Muscle layer of duodenum (tissue), 2 donors: ENCODE measurements around the gene DNASE1.

Source experiments
- H3K27ac ChIP-seq: one replicate; pipeline ENCODE4 v1.7.0; 2013; ENCODE audit warnings: mild to moderate bottlenecking, low read length
- H3K27me3 ChIP-seq: one replicate; pipeline ENCODE4 v1.7.0; 2013; ENCODE audit warnings: low read depth, mild to moderate bottlenecking, control low read depth, low read length
- H3K36me3 ChIP-seq, 2 donors: one replicate each; pipeline ENCODE4 v1.7.0; 2013; ENCODE audit warnings: low read length in 2 of 2, control low read depth in 1 of 2, mild to moderate bottlenecking in 1 of 2; ENCODE audit not compliant: insufficient read depth in 2 of 2, control insufficient read depth in 1 of 2
- H3K4me1 ChIP-seq, 2 donors: one replicate each; pipeline ENCODE4 v1.7.0; 2013; ENCODE audit warnings: low read length in 2 of 2, mild to moderate bottlenecking in 2 of 2, control low read depth in 1 of 2, moderate library complexity in 1 of 2; ENCODE audit not compliant: insufficient read depth in 2 of 2, control insufficient read depth in 1 of 2
- H3K4me3 ChIP-seq, 2 donors: one replicate each; pipeline ENCODE4 v1.7.0; 2013; ENCODE audit warnings: low read length in 2 of 2, low read depth in 1 of 2, mild to moderate bottlenecking in 1 of 2
- H3K9me3 ChIP-seq, 2 donors: one replicate each; pipeline ENCODE4 v1.7.0; 2013; ENCODE audit warnings: low read length in 2 of 2, control low read depth in 1 of 2, mild to moderate bottlenecking in 1 of 2; ENCODE audit not compliant: control insufficient read depth in 1 of 2
- donor health status: healthy.

The DNASE1 gene

DNA sequence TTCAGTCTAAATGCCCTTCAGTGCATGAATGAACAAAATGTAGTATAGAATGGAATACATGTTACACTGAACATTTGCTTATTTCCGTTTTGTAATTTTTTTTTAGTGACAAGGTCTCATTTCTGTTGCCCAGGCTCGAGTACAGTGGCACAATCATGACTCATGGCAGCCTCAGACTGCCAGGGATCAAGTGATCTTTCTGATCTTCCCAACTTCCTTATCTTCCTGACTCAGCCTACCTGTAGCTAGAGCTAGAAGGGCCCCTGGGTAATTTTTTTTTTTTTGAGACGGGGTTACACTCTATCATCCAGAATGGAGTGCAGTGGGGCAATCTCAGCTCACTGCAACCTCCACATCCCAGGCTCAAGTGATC lies 35.7 kb upstream of the DNASE1 start:
- no peak overlapping the region for H3K4me3 ChIP-seq
- no peaks in the 10 kb centered on the region for H3K36me3 ChIP-seq
- H3K9me3 ChIP-seq: no peaks in the 10 kb centered on the region
- no peaks in the 10 kb centered on the region for H3K27me3 ChIP-seq
- H3K27ac ChIP-seq: no peak overlapping the region
- H3K4me1 ChIP-seq: no peaks in the 10 kb centered on the region

DNA sequence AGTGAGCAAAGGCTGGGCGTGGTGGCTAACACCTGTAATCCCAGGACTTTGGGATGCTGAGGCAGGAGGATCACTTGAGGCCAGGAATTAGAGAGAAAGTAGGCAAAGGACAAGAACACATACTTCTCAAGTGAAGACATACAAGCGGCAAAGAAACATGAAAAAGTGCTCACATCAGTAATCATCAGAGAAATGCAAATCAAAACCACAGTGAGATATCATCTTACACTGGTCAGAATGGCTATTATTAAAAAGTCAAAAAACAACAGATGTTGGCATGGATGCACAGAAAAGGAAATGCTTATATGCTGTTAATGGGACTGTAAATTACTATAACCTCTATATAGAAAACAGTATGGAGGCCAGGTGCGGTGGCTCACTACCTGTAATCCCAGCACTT lies 30.8 kb upstream of the DNASE1 start:
- Histone ChIP-seq H3K27ac (no peak overlapping the region), H3K9me3 (no peaks in the 10 kb centered on the region), H3K4me3 (no peak overlapping the region), H3K27me3 (no peaks in the 10 kb centered on the region), H3K4me1 (no peaks in the 10 kb centered on the region), H3K36me3 (no peaks in the 10 kb centered on the region)

DNA sequence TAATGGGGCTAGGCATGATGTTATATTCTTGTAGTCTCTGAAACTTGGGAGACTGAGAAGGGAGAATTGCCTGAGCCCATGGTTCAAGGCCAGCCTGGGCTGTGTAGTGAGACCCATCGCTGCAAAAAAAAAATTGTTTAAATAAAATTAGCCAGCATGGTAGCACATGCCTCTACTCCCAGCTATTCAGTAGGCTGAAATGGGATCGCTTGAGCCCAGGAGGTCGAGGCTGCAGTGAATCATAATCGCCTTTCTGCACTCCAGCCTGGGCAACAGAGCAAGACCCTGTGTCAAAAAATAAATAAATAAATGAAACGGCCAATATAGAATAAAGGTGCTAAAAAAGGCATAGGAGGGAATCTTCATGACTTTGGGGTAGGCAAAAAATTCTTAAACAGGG lies 29.2 kb upstream of the DNASE1 start:
- H3K9me3 ChIP-seq: no peaks in the 10 kb centered on the region
- no peaks in the 10 kb centered on the region for H3K27me3 ChIP-seq
- no peaks in the 10 kb centered on the region for H3K36me3 ChIP-seq
- H3K4me3 ChIP-seq: no peak overlapping the region
- no peaks in the 10 kb centered on the region for H3K4me1 ChIP-seq
- no peak overlapping the region for H3K27ac ChIP-seq

DNA sequence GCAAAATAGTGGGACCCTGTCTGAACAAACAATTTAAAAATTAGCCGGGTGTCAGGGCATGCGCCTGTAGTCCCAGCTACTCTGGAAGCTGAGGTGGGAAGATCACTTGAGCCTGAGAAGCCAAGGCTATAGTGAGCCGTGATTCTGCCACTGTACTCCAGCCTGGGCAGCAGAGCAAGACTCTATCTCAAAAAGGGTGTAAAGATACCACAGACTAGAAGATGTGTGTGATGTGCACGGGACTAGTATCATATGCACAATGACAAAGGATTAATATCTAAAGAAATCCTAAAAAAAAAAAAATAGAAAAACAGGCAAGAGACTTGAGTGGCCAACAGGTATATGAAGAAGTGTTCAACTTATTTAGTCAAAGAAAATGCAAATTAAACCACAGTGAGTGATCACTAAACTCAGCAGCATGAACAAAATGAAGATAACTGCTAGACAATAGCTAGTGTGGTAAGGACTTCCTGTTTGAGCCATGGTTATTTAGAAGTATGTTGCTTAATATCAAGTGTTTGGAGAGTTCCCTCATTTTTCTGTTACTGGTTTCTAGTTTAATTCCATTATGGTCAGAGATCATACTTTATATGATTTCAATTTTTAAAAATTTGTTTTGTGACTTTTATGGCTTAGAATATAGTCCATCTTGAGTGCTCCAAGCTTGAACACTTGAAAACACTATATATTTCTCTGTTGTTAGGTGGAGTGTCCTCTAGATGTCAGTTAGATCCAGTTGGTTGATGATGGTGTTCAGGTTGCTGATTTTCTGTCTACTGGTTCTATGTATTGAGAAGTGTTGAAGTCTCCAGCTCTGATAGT lies 28.4 kb upstream of the DNASE1 start:
- H3K9me3 ChIP-seq: no peaks in the 10 kb centered on the region
- no peak overlapping the region for H3K4me3 ChIP-seq
- H3K27me3 ChIP-seq: no peaks in the 10 kb centered on the region
- no peaks in the 10 kb centered on the region for H3K4me1 ChIP-seq
- H3K27ac ChIP-seq: no peak overlapping the region
- H3K36me3 ChIP-seq: no peaks in the 10 kb centered on the region

DNA sequence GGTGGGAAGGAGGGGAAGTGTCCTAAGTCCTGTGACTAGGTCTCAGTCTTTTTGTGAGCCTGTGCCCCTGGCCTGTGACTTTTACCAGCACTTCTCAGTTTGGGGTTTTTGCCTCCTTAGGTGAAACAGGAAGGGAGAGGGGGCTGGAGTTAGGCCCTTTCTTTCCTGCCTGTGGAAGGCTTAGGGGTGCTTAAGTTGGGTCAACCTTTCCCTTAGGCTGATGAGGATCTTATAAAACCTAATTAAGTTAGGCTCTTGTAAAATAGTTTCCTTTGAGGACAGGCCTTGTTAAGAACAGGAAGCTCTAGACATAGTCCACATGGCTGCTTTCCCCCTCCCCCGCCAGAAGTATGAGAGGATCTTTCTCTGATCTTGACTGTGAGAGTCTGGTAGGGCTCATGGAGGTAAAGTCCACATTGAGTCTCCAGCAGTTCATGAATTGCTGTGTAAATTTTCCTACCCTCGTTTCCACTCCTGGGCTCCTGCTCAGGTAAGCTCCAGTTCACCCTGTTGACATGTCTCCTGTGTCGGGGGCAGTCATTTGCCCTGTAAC lies 17.0 kb upstream of the DNASE1 start:
- H3K27ac ChIP-seq: peak overlapping the region; percentile 67
- peaks cover 0 to 3% of the 10 kb centered on the region in 2 donors for H3K4me1 ChIP-seq
- no peak overlapping the region for H3K4me3 ChIP-seq
- H3K27me3 ChIP-seq: no peaks in the 10 kb centered on the region
- H3K36me3 ChIP-seq: peaks cover 0 to 14% of the 10 kb centered on the region in 2 donors
- H3K9me3 ChIP-seq: no peaks in the 10 kb centered on the region

DNA sequence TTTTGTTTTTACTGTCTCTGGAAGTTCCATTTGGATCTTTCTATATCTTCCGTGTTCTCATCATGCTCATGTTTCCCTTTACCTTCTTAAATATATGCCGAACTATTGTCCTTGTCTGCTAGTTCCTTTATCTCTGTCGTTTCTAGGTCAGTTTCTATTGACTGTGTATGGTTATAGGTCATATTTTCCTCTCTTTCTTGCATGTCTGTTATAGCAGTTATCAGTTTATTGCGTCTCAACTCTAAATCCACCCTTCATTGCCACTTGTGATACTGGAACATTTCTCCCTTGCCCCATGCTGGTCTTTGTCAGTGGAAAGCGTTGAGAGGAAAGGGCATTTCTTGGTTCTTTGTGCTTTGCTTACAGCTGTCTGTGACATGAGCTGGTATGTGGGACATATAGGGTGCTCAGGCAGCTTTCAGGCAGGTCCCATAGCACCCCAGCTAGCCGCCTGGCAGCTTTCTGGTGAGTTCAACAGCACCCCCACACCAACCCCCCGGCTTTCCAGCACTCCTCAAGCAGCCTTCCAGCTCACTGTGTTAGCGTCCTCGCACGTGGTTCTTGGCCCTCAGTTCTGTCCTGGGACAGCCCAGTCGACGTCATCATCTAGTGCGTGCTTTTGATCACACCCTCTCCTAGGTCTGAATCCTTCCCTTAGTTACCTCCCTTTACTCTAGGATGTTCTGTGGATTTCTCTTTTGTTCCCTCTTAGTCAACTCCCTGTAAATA lies 15.4 kb upstream of the DNASE1 start:
- no peak overlapping the region for H3K4me3 ChIP-seq
- no peak overlapping the region for H3K27ac ChIP-seq
- H3K9me3 ChIP-seq: no peaks in the 10 kb centered on the region
- no peaks in the 10 kb centered on the region for H3K27me3 ChIP-seq
- peaks cover 0 to 18% of the 10 kb centered on the region in 2 donors for H3K36me3 ChIP-seq
- peaks cover 0 to 3% of the 10 kb centered on the region in 2 donors for H3K4me1 ChIP-seq

DNA sequence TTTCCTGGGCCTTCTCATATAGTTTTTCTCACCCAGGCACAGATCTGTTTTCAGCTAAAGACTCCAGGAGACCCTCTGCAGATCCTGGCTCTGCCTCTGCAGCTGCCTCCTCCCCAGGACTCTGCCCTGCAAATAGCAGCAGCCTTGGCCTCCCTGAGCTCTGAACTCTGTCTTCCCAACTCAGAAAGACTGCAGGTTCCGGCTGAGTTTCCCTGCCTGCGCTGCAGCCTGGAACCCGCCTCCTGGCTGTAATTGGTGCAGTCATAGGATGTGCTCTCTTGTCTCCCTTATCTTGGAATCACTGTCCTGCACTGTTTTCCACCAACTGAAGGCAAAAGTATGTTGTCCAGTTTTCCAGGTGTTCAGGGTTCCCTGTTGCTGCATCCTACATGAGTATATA lies 14.3 kb upstream of the DNASE1 start:
- H3K27ac ChIP-seq: no peak overlapping the region
- no peaks in the 10 kb centered on the region for H3K27me3 ChIP-seq
- H3K36me3 ChIP-seq: peaks cover 0 to 18% of the 10 kb centered on the region in 2 donors
- no peak overlapping the region for H3K4me3 ChIP-seq
- no peaks in the 10 kb centered on the region for H3K9me3 ChIP-seq
- peaks cover 0 to 3% of the 10 kb centered on the region in 2 donors for H3K4me1 ChIP-seq

DNA sequence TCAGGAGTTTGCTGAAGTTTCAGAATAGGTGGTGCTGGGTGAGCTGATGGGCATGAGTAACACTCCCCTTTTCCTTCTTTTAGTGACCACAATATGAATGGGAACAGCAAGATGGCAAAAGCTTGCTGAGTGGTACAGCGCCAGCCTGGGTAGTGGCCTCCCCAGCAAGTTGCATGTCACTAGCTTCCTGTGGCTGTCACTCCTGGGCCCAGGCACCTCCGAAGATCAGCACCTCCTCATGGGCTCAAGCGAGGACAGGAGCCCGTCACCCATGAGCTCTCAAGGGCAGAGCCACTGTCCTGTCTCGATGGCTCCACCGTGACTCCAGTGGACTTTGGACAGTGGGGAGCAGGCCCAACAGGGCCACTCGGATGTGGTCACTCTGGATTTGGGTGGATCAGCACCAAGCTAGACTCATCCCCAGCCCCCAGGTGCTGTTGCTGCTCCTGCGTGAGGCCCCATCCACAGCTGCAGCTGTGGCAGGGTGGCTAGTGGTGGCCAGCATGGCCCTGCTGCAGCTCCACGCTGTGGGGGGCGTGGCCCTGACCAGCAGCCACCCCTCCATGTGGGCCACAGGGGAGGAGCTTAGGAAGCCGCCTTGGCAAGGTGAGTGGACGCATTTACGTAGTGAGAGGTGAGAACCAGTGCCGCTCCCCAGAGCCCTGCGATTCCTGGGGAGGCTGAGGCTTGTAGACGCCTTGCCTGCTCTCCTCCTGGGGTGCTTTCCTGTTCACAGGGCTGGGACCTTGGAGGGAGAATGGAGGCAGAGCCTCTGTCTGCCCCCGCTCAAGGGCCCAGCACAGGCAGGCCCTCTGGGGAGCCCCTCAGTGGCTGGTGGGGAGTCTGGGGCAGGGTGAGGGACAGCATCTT lies 13.6 kb upstream of the DNASE1 start:
- peaks cover 0 to 18% of the 10 kb centered on the region in 2 donors for H3K36me3 ChIP-seq
- no peak overlapping the region for H3K4me3 ChIP-seq
- no peaks in the 10 kb centered on the region for H3K27me3 ChIP-seq
- no peak overlapping the region for H3K27ac ChIP-seq
- no peaks in the 10 kb centered on the region for H3K9me3 ChIP-seq
- peaks cover 0 to 3% of the 10 kb centered on the region in 2 donors for H3K4me1 ChIP-seq

DNA sequence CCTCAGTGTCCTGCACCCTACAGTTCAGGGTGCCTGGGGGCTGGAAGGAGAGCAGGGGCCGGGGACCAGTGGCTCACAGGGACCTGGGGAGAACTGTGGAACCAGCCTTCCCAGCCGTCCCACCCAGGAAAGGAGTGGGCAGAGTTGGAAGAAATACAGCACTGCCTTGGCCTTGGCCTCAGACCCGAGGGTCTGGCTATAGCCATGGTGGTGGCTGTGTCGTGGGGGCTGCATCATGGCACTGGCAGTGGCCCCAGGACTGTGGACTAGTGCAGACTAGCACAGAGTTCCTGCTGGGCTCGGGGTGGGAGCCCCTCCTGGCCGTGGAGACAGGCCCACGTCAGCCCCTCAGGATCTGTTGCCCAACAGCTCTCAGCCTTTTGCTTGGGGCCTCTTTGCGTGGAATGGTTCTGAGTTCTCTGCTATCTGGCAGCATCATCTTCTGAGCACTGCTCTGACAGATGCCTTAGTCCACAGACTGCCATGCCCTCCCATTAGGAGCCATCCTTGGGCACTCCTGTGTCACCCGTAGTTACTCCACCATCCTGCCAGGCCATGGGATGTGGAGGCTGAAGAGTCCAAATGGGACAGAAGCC lies 12.6 kb upstream of the DNASE1 start:
- Histone ChIP-seq H3K27ac (no peak overlapping the region), H3K9me3 (no peaks in the 10 kb centered on the region), H3K4me1 (peaks cover 0 to 3% of the 10 kb centered on the region in 2 donors), H3K27me3 (no peaks in the 10 kb centered on the region), H3K4me3 (no peak overlapping the region), H3K36me3 (peaks cover 0 to 18% of the 10 kb centered on the region in 2 donors)

DNA sequence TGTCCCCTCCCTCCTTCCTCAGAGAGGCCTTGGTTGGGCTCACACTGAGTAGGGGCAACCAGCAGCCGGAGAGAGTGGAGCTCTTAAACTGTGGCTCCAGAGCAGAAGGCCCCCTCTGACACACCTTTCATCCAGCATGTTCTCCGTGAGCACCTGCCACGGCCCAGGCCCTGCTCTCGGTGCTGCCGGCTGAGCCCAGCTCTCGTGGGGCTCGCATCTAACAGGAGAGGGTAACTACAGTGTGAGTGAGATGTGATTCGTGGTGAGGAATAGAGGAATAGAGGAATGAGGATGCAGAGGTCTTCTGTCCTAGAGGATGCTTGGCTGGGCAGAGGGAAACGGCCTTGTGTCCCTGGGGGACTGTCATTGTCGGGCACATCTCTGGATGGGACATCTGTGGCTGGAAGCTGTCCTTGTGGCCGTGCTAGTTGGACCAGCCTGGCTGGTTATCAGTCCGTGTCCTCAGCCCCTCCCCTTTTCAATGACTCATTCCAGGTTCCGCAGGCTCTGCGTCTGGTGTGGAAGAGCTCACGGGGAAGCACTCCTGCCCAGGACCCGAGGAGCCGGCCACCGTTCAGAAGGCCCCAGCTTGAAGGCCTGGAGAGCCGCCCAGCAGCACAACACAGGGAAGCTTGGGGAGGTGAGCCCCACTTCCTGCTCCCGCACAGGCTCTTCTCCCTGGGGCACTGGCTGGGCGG lies 11.9 kb upstream of the DNASE1 start:
- H3K4me1 ChIP-seq: peaks cover 0 to 3% of the 10 kb centered on the region in 2 donors
- H3K4me3 ChIP-seq: no peak overlapping the region
- peaks cover 0 to 18% of the 10 kb centered on the region in 2 donors for H3K36me3 ChIP-seq
- H3K9me3 ChIP-seq: no peaks in the 10 kb centered on the region
- no peak overlapping the region for H3K27ac ChIP-seq
- H3K27me3 ChIP-seq: no peaks in the 10 kb centered on the region
